H1 (cell line): ENCODE data around the gene CACNA1C. TPM values are rescaled to one million over a fixed set of nuclear protein-coding genes. Genes with fewer than 3 reads are reported as not detected.

Source experiments
- CTCF ChIA-PET: fragments of 300-600 bp; sonication (Branson Sonifier 250); formaldehyde crosslinking; loops from one replicate; lab custom pipeline; 2021; ENCODE audit not compliant: partially characterized antibody; lab: Charles Lee
- POLR2A ChIA-PET: fragments of 300-600 bp; sonication (Branson Sonifier 250); formaldehyde crosslinking; loops from one replicate; lab custom pipeline; 2021; ENCODE audit warnings: inconsistent platforms; ENCODE audit not compliant: partially characterized antibody; lab: Charles Lee
- DNase-seq, 2 experiments: peaks; one replicate each; pipeline versions ENCODE4 v3.0.0 to v3.0.0-alpha.2; 2010 to 2022; ENCODE audit warnings: low spot score in 2 of 2, low read depth in 1 of 2, mixed read lengths in 1 of 2
- FAIRE-seq: peaks from 2 replicates; lab custom pipeline; 2011; peaks lifted over from hg19 to GRCh38; lab: Jason Lieb, UNC
- H2AFZ ChIP-seq: 2 replicates; pipeline ENCODE4 v1.8.1; 2012; ENCODE audit warnings: low read length, inconsistent platforms
- H2AK5ac ChIP-seq: 2 replicates; pipeline ENCODE4 v1.6.1; 2013; ENCODE audit warnings: low read depth, low read length
- H2BK120ac ChIP-seq: replicated peaks from 2 replicates; pipeline ENCODE3; 2013; ENCODE audit warnings: low read depth, low read length, inconsistent platforms
- H2BK12ac ChIP-seq: 2 replicates; pipeline ENCODE4 v1.6.1; 2013; ENCODE audit warnings: low read depth, low read length
- H2BK15ac ChIP-seq: 2 replicates; pipeline ENCODE4 v1.6.1; 2013; ENCODE audit warnings: low read length
- H2BK20ac ChIP-seq: 2 replicates; pipeline ENCODE4 v1.6.1; 2013; ENCODE audit warnings: low read length
- H2BK5ac ChIP-seq: 2 replicates; pipeline ENCODE4 v1.6.1; 2013; ENCODE audit warnings: low read depth, low read length
- H3K14ac ChIP-seq: 2 replicates; pipeline ENCODE4 v1.6.1; 2013; ENCODE audit warnings: inconsistent platforms; ENCODE audit not compliant: insufficient read length
- H3K18ac ChIP-seq: 2 replicates; pipeline ENCODE4 v1.6.1; 2013; ENCODE audit warnings: low read length; ENCODE audit errors: extremely low read depth
- H3K23ac ChIP-seq: 2 replicates; pipeline ENCODE4 v1.6.1; 2013; ENCODE audit warnings: inconsistent platforms; ENCODE audit not compliant: insufficient read length
- H3K23me2 ChIP-seq: 2 replicates; pipeline ENCODE4 v1.6.1; 2013; ENCODE audit warnings: low read depth, low read length
- H3K27ac ChIP-seq: 2 replicates; pipeline ENCODE4 v1.6.1; 2011; ENCODE audit warnings: low read depth, low read length, inconsistent platforms
- H3K27me3 ChIP-seq, 4 experiments: replicated peaks in 1 of 4; 1 replicate in 1 of 4; 2 replicates in 3 of 4; pipeline versions ENCODE4 v1.6.1 to v1.8.1; 2011 to 2013; ENCODE audit warnings: low read length in 3 of 4, mild to moderate bottlenecking in 3 of 4, inconsistent platforms in 2 of 4, mixed read lengths in 2 of 4, moderate library complexity in 1 of 4; ENCODE audit not compliant: control insufficient read depth in 3 of 4, insufficient read depth in 3 of 4; ENCODE audit errors: extremely low read depth in 1 of 4
- H3K36me3 ChIP-seq, 4 experiments: 2 replicates each; pipeline versions ENCODE4 v1.6.1 to v1.8.1; 2011 to 2013; ENCODE audit warnings: mild to moderate bottlenecking in 4 of 4, low read length in 3 of 4, moderate library complexity in 2 of 4, control low read depth in 1 of 4, inconsistent platforms in 1 of 4; ENCODE audit not compliant: insufficient read depth in 4 of 4, control insufficient read depth in 2 of 4
- H3K4ac ChIP-seq: replicated peaks from 2 replicates; pipeline ENCODE3; 2013; ENCODE audit warnings: low read length, low read depth, mixed read lengths, inconsistent platforms; ENCODE audit not compliant: insufficient read length
- H3K4me1 ChIP-seq, 4 experiments: replicated peaks in 1 of 4; 1 replicate in 1 of 4; 2 replicates in 3 of 4; pipeline versions ENCODE4 v1.6.1 to v1.8.1; 2011 to 2013; ENCODE audit warnings: low read length in 3 of 4, inconsistent platforms in 2 of 4, mixed read lengths in 1 of 4; ENCODE audit not compliant: insufficient read depth in 4 of 4, control insufficient read depth in 3 of 4
- H3K4me2 ChIP-seq, 2 experiments: 2 replicates each; pipeline versions ENCODE4 v1.6.1 to v1.8.1; 2011 to 2013; ENCODE audit warnings: low read depth in 2 of 2, low read length in 2 of 2, control low read depth in 1 of 2, inconsistent platforms in 1 of 2, mild to moderate bottlenecking in 1 of 2; ENCODE audit not compliant: insufficient read depth in 1 of 2
- H3K4me3 ChIP-seq, 4 experiments: fragments of 200-600, 300-600 bp in 1 of 4; sonication (generic), shearing (Covaris generic), sonication (Bioruptor Twin) in 1 of 4; 2 replicates each; pipeline versions ENCODE4 v1.5.1 to v1.8.1; 2011 to 2016; ENCODE audit warnings: low read length in 4 of 4, low read depth in 3 of 4, control low read depth in 2 of 4, inconsistent platforms in 2 of 4, mild to moderate bottlenecking in 2 of 4, mixed read lengths in 1 of 4, moderate library complexity in 1 of 4; ENCODE audit not compliant: insufficient read depth in 2 of 4; ENCODE audit errors: extremely low read depth in 1 of 4
- H3K56ac ChIP-seq: replicated peaks from 2 replicates; pipeline ENCODE3; 2013; ENCODE audit warnings: low read depth, mild to moderate bottlenecking, mixed read lengths, low read length, inconsistent platforms; ENCODE audit not compliant: insufficient read length
- H3K79me1 ChIP-seq: 2 replicates; pipeline ENCODE4 v1.6.1; 2013; ENCODE audit warnings: low read depth, low read length, control low read depth
- H3K79me2 ChIP-seq, 2 experiments: 2 replicates each; pipeline versions ENCODE4 v1.6.1 to v1.8.1; 2012 to 2013; ENCODE audit warnings: low read length in 2 of 2, mild to moderate bottlenecking in 2 of 2, inconsistent platforms in 1 of 2; ENCODE audit not compliant: insufficient read depth in 2 of 2, control insufficient read depth in 1 of 2
- H3K9ac ChIP-seq, 4 experiments: replicated peaks in 1 of 4; 1 replicate in 1 of 4; 2 replicates in 3 of 4; pipeline versions ENCODE4 v1.6.1 to v1.8.1; 2011 to 2013; ENCODE audit warnings: low read depth in 3 of 4, low read length in 3 of 4, control low read depth in 2 of 4, mild to moderate bottlenecking in 2 of 4, moderate library complexity in 2 of 4, inconsistent platforms in 1 of 4; ENCODE audit errors: extremely low read depth in 1 of 4
- H3K9me3 ChIP-seq, 2 experiments: 2 replicates each; pipeline versions ENCODE4 v1.6.1 to v1.8.1; 2012 to 2013; ENCODE audit warnings: mild to moderate bottlenecking in 2 of 2, moderate library complexity in 2 of 2, control low read depth in 1 of 2, inconsistent platforms in 1 of 2, low read depth in 1 of 2, low read length in 1 of 2, mixed read lengths in 1 of 2; ENCODE audit not compliant: insufficient read depth in 2 of 2
- H4K20me1 ChIP-seq, 2 experiments: replicated peaks in 1 of 2; 2 replicates each; pipeline versions ENCODE3 to v1.8.1; 2011 to 2013; ENCODE audit warnings: inconsistent platforms in 2 of 2, low read length in 2 of 2, mild to moderate bottlenecking in 1 of 2; ENCODE audit not compliant: insufficient read depth in 2 of 2, control insufficient read depth in 1 of 2
- H4K5ac ChIP-seq: 2 replicates; pipeline ENCODE4 v1.6.1; 2013; ENCODE audit warnings: low read length, low read depth, mixed read lengths, inconsistent platforms; ENCODE audit not compliant: insufficient read length
- H4K8ac ChIP-seq: 2 replicates; pipeline ENCODE4 v1.8.0; 2013; ENCODE audit warnings: mild to moderate bottlenecking, moderate library complexity, low read length, inconsistent platforms; ENCODE audit not compliant: insufficient read depth; ENCODE audit errors: extremely low read depth
- H4K91ac ChIP-seq: replicated peaks from 2 replicates; pipeline ENCODE3; 2013; ENCODE audit warnings: low read length, mixed read lengths, inconsistent platforms; ENCODE audit not compliant: insufficient read length
- CBX5 ChIP-seq: fragments of 300-800, 300-1000 bp; sonication (generic); IDR thresholded peaks from 2 replicates; pipeline ENCODE4 v1.7.1; 2016; ENCODE audit warnings: antibody characterized with exemption, low read length, low read depth
- EGR1 ChIP-seq: IDR thresholded peaks from 2 replicates; pipeline ENCODE4 v1.6.1; 2011; ENCODE audit warnings: low read depth, low read length, borderline replicate concordance
- MAFK ChIP-seq: IDR thresholded peaks from 2 replicates; pipeline ENCODE4 v1.6.1; 2012; ENCODE audit warnings: low read depth, mild to moderate bottlenecking, improper control_type of control experiment, low read length
- MAX ChIP-seq: IDR thresholded peaks from 2 replicates; pipeline ENCODE4 v1.6.1; 2012; ENCODE audit warnings: inconsistent platforms
- NANOG ChIP-seq: IDR thresholded peaks from 2 replicates; pipeline ENCODE4 v1.6.1; 2011; ENCODE audit warnings: low read length, low read depth, mild to moderate bottlenecking, inconsistent platforms; ENCODE audit not compliant: insufficient read depth, poor library complexity, severe bottlenecking
- POU5F1 ChIP-seq: IDR thresholded peaks from 2 replicates; pipeline ENCODE4 v1.6.1; 2011; ENCODE audit warnings: low read depth, mild to moderate bottlenecking, low read length, moderate library complexity
- RFX5 ChIP-seq: IDR thresholded peaks from 2 replicates; pipeline ENCODE4 v1.6.1; 2011; ENCODE audit warnings: low read depth, low read length, improper control_type of control experiment, borderline replicate concordance
- SP2 ChIP-seq: IDR thresholded peaks from 2 replicates; pipeline ENCODE4 v1.6.1; 2012; ENCODE audit warnings: mild to moderate bottlenecking, low read length, inconsistent platforms
- TCF12 ChIP-seq: IDR thresholded peaks from 2 replicates; pipeline ENCODE4 v1.6.1; 2011; ENCODE audit warnings: low read depth, mild to moderate bottlenecking, low read length
- WGBS, 2 experiments: shearing (Covaris generic) in 1 of 2; methylation state at CpG; one replicate each; pipeline versions ENCODE4 v1.1.6 to v1.1.7; 2013 to 2015; ENCODE audit warnings: low lambda C conversion rate in 2 of 2, mixed read lengths in 2 of 2, inconsistent platforms in 1 of 2, low coverage in 1 of 2, missing lambda C conversion rate in 1 of 2; ENCODE audit not compliant: insufficient replicate concordance in 2 of 2, insufficient coverage in 1 of 2, insufficient read length in 1 of 2; ENCODE audit errors: extremely low coverage in 1 of 2, missing lambda C conversion rate in 1 of 2; 5-methylcytosine and 5-hydroxymethylcytosine counted together
- polyA plus RNA-seq, 7 experiments: library from polyadenylated mRNA; depleted of rRNA in 3 of 7; stranded (reverse) in 5 of 7; unstranded in 2 of 7; fragments of >200 nt in 5 of 7; fragments of 200-250 nt in 2 of 7; gene quantifications; 1 replicate in 5 of 7; 2 replicates in 1 of 7; 4 replicates in 1 of 7; pipeline versions ENCODE4 v1.2.1 to v1.2.3, GENCODE V29; 2011 to 2013; ENCODE audit warnings: missing spikeins in 2 of 7, mixed read lengths in 2 of 7
- total RNA-seq: library from RNA; stranded (reverse); fragmentation: NEBNext Ultra II Directional; extraction: Animal tissue kit (Norgen Biotek cat#: 25700); gene quantifications from 2 replicates; pipeline ENCODE4 v1.2.1, GENCODE V29; 2021

Gene CACNA1C
- total and polyA plus RNA-seq, 2 of the 8 experiments (the other 6 are each of a cell fraction or from before 2014, with no cell fraction given) = 1.3 TPM

DNA sequence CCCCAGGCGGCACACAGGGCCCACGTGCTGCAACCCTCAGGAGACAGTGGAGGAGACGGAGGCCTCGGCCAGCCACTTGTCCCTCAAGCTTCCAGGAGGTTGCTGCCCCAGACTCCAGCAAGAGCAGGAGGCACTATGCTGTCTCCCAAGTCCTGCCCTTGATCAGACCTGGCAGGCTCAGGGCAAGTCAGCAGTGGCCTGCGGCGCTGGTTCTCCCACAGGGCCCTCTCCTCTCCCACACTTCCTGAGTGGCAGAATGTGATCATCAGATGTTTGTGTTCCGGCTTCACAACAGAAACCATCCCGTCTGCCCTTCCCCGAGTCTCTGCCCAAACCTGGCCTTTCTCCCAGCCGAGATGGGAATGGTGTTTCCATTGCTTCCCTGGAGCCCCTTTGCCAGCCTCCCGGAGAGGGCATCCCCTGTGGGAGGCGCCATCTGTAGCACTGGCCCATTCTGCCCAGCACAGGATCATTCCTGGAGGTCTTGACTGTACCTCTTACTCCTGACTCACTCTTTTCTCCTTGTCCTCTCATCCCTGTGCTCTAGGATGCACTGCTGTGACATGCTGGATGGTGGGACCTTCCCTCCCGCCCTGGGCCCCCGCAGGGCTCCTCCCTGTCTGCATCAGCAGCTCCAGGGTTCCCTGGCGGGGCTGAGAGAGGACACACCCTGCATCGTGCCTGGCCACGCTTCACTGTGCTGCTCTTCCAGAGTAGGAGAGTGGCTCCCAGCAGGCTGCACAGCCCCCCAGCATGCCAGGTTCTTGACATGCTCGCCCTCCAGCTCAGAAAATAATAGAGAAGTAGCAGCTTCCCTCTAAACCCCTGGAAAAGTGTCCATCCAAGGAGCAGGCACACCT is 627.3 kb downstream of the CACNA1C start:
- Histone ChIP-seq H2BK20ac (no peak overlapping the region), H3K79me2 (no peaks in the 10 kb centered on the region), H3K4ac (no peak overlapping the region), H3K36me3 (no peaks in the 10 kb centered on the region), H2BK15ac (no peak overlapping the region), H2BK120ac (no peak overlapping the region), H4K20me1 (peaks cover 0 to 1% of the 10 kb centered on the region in 2 experiments), H2AK5ac (no peak overlapping the region), H3K23me2 (no peaks in the 10 kb centered on the region; the same call in 1 of the 2 replicates), H2BK5ac (no peak overlapping the region), H3K18ac (no peak overlapping the region), H3K27me3 (no peaks in the 10 kb centered on the region), H3K4me1 (peaks cover 0 to 7% (median 0%) of the 10 kb centered on the region in 4 experiments; a peak in 3 of 7 replicates), H2AFZ (no peak overlapping the region), H3K27ac (no peak overlapping the region), H4K5ac (no peak overlapping the region), H3K14ac (no peak overlapping the region), H3K4me3 (no peak overlapping the region), H3K56ac (no peak overlapping the region), H3K79me1 (no peaks in the 10 kb centered on the region), H3K9me3 (no peaks in the 10 kb centered on the region; a peak in 1 of 4 replicates), H3K4me2 (no peak overlapping the region), H2BK12ac (no peak overlapping the region), H3K23ac (no peak overlapping the region), H4K8ac (peak overlapping the region; percentile 53), H4K91ac (no peak overlapping the region), H3K9ac (no peak overlapping the region)
- ChIA-PET CTCF (interaction anchor here (1.7 to 3.5 kb wide), 6 partner anchors 8 to 108 kb away, joined by 4 to 23 read pairs (median 7); no protein-coding TSS in a partner anchor), POLR2A (interaction anchor here (1.1 kb wide), 1 partner anchor 12 kb away, joined by 3 read pairs; no protein-coding TSS in a partner anchor)
- FAIRE-seq = no peak
- no peak for DNase-seq
- WGBS, 2 experiments = 85% methylated on average over 18 of the region's 18 CpGs; no CpG with 5 or more reads in 1 of the 2 experiments
- TF ChIP-seq MAFK = no peak
- TF ChIP-seq MAX = no peak
- no peak for TF ChIP-seq SP2
- no peak for TF ChIP-seq EGR1
- no peak for TF ChIP-seq POU5F1
- TF ChIP-seq CBX5 = no peak
- TF ChIP-seq TCF12 = no peak
- TF ChIP-seq NANOG = no peak
- no peak for TF ChIP-seq RFX5
